ENCODE data around the gene RIC3.

- TF ChIP-seq CTCF (conservative IDR thresholded peaks at IDR 0.05; ENCODE audit: low read depth, low read length) (no peak), EZH2 (IDR thresholded peaks at IDR 0.05; ENCODE audit: borderline replicate concordance, low read depth, low read length, poor library complexity, severe bottlenecking) (no peak)
Measured at GRCh38 chr11:8103909-8104308, 64.9 kb downstream of the RIC3 start.
